GM20431 (cell line): Measurements from ENCODE around the gene ZNF57.

Source experiments
- in situ Hi-C: fragments of 300-500 bp; cut with MseI, MboI; formaldehyde crosslinking; loops from one replicate; pipeline ENCODE4 v1.15.0; 2020; ENCODE audit warnings: low sequenced_read_pairs; ENCODE audit not compliant: unreplicated experiment

Gene ZNF57

DNA sequence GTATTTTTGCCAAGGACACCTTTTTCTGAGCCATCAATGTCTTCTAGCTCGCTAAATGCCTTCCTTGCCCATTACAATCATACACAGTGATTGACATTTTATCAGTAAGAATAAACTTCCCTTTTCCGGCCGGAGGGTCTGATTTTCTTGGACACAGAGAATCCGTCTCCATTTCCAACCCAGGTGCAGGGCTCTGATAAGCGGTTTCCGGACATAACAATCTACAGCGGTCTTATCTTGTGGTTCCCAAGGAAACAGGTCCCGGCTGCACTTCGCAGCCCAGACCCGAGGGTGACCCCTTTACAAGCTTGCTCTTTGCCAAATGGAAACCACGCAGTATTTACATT, 49.2 kb downstream of the ZNF57 start:
- in situ Hi-C loops, result no loop called here

DNA sequence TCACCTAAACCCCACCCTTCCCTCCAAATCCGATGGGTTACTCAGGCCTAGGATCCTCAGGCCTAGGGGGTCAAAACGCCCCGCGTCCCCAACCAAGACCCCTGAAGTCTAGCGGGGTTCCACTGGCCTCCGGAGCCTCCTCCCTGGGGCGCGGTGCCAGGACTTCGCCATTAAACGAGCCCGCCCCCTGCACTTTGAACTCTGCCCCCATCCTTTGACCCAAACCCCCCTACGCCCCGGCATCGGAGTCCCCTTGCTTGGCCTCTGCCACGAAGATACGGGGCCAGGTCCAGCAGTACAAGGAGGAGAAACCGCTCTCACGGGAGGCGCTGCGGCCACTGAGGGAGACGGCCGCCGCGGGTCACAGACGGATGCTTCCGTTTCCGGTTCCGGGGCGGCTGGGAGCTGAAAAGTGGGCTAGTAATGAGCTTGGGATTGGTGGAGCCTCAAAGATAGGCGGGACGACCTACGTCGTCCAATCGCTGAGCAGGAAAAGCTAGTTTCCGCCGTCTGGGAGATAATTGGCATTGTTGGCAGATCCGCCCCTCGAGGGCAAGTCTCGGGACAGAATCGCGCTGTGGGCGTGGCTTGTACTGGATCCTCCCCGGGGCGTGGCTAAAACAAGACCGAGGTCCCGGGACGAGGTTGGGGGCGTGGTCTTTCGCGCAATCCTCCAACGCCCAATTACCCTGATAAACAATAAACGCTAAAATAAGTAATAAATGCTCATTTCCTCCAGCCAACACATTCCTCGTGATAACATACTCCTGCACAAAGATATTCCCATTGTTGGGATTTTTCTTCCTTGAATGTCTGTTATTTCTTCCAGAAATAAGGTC, 49.8 kb downstream of the ZNF57 start:
- in situ Hi-C loops, result no loop called here

DNA sequence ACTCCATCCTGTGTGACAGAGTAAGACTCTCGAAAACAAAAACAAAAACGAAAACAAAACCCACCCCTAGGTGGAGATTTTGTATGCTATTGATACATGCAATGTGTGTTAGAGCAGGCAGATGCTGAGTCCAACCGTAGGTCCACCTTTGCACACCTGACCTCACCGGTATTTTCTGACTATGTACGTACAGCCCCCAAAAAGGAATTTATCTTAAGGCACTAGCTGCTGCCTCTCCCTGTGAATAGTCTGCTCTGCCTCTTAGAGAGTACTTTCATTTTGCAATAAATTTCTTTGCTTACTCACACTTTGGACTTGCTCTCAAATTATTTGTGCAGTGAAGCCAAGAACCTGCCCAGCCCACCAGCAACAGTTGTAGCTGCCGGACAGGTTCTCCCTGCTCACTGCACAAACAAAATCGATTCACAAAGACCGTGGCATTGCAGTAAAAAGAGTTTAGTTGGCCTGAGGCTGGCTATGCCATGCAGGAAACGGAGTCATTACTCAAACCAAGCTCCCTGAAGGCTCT, 52.3 kb downstream of the ZNF57 start:
- in situ Hi-C loops, result no loop called here

DNA sequence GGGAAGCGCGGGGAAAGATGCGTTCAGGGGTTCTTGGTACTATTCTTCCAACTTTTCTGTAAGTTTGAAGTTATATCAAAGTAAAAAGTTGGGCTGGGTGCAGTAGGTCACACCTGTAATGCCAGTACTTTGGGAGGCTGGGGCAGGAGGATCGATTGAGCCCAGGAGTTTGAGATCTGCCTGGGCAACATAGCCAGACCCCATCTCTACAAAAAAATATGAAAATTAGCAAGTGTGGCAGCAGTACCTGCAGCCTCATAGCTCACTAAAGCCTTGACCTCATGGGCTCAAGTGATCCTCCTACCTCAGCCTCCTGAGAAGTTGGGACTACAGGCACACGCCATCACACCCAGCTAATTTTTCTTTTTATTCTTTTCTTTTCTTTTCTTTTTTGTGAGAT, 56.4 kb downstream of the ZNF57 start:
- in situ Hi-C loops, result no loop called here

DNA sequence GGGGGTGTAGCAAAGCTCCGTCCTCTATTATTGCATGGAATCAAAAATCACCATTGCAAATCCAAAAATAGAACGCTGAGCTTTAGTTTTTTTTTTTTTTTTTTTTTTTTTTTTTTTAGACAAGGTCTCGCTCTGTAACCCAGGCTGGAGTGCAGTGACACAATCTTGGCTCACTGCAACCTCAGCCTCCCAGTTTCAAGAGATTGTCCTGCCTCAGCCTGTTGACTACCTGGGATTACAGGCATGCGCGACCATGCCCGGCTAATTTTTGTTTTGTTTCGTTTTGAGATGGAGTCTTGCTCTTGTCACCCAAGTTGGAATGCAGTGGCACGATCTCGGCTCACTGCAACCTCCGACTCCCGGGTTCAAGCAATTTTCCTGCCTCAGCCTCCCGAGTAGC, 59.4 kb downstream of the ZNF57 start:
- in situ Hi-C loops, result loop anchor here (10.0 kb wide), 1 partner anchor 145 kb away; no protein-coding TSS in a partner anchor

DNA sequence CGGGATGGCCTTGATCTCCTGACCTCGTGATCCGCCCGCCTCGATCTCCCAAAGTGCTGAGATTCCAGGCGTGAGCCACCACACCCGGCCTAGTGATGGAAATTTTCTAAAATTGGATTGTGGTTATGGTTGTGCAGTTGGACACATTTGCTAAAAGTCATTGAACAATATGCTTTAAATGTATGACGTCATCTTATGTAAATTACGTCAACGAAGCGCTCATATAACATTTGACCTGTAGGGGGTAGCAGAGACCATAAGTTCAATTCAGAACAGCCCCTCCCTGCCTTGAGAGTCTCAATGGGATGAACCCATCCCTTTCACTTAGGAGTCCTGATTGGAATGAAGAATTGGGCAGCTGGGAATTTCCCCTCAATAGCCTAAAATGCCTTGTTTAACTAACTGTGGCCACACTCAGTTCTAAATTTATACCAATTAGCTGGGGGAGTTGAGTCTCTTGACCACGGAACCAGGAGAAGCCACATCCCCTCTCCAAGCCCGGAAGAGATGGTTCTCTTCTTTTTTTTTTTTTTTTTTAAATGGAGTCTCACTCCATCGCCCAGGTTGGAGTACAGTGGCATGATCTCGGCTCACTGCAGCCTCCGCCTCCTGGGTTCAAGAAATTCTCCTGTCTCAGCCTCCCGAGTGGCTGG, 61.4 kb downstream of the ZNF57 start:
- in situ Hi-C loops, result loop anchor here (10.0 kb wide), 1 partner anchor 143 kb away; no protein-coding TSS in a partner anchor

DNA sequence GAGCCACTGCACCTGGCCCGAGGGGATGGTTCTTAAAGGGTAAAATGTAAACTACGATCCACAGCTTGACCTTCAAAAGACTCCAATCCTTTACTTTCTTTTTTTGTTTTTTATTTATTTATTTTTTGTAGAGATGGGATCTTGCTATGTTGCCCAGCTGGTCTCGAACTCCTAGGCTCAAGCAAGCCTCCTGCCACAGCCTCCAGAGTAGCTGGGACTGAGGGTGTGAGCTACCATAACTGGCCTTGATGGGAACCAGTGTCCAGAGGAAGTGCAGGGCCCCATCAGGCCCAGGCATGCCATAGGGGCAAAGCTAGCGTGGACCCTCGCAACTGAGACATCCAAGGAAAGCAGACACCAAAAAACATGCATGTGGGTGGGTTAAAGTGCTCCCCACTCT, 62.4 kb downstream of the ZNF57 start:
- in situ Hi-C loops, result loop anchor here (10.0 kb wide), 1 partner anchor 142 kb away; no protein-coding TSS in a partner anchor

DNA sequence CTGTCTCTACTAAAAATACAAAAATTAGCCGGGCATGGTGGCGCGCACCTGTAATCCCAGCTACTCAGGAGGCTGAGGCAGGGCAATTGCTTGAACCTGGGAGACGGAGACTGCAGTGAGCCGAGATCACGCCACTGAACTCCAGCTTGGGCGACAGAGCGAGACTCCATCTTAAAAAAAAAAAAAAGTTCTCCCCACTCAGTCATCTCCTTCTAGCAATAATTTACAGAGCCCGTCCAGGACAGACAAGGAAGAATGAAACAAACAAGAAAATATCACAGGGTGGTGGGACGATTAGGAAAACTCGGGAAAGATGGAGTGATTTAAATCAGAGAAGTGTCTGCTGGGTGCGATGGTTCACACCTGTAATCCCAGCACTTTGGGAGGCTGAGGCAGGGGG, 62.9 kb downstream of the ZNF57 start:
- in situ Hi-C loops, result loop anchor here (10.0 kb wide), 1 partner anchor 141 kb away; no protein-coding TSS in a partner anchor

DNA sequence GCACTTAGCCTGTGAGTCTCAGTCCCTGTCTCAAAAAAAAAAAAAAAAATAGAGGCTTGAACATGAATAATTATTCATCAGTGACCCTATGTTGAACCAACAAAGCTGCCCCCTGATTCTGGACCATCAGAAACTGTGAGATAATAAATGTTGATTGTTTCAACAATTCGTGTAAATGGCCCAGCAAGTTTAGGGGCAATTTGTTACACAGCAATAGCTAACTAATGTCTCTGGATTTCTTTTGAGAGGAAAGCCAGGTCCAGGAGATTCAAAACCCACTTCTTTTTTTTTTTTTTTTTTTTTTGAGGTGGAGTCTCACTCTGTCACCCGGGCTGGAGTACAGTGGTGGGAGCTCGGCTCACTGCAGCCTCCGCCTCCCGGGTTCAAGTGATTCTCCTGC, 64.1 kb downstream of the ZNF57 start:
- in situ Hi-C loops, result loop anchor here (10.0 kb wide), 1 partner anchor 140 kb away; no protein-coding TSS in a partner anchor

DNA sequence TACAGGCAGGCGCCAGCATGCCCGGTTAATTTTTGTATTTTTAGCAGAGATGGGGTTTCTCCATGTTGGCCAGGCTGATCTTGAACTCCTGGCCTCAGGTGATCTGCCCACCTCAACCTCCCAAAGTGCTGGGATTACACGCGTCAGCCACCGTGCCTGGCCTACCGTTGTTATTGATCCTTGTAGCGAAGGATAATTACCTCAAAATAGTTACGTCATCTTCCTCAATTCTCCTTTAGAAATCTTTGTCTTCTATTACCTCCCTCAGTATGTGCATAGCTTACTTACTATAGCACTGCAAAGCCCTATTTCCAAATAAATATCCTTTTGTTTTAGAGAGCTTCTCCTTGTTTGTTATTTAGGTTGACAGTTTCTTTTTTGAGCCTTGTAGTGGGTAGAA, 67.2 kb downstream of the ZNF57 start:
- in situ Hi-C loops, result loop anchor here (10.0 kb wide), 1 partner anchor 137 kb away; no protein-coding TSS in a partner anchor
